ENCODE results near the gene ZNF638.

GRCh38 chr2:71298914-71299313 is 32.7 kb upstream of the ZNF638 start:
- TF ChIP-seq USF2 (IDR thresholded peaks at IDR 0.05; ENCODE audit: borderline replicate concordance, low read depth, low read length) (no peak), RCOR1 (IDR thresholded peaks at IDR 0.05; ENCODE audit: low read length) (no peak), EP300 (IDR thresholded peaks at IDR 0.05; ENCODE audit: borderline replicate concordance in 1 of 2, low read depth in 1 of 2, low read length in 1 of 2) (no peak), CTCF (IDR thresholded peaks at IDR 0.05) (no peak), FOXJ3 (CRISPR knock-in tag; IDR thresholded peaks at IDR 0.05) (no peak), EZH2phosphoT487 (IDR thresholded peaks at IDR 0.05; ENCODE audit: borderline replicate concordance, low read depth) (no peak), NRF1 (IDR thresholded peaks at IDR 0.05; ENCODE audit: low read depth, low read length) (no peak), RXRA (IDR thresholded peaks at IDR 0.05; ENCODE audit: borderline replicate concordance, low read depth) (no peak)
